HG03439 (cell line): Measurements from ENCODE around the gene ITPRIP.

Source experiments
- ATAC-seq: cut with Tn5 transposase; IDR thresholded peaks from one replicate; pipeline ENCODE4 v1.9.1; 2021; ENCODE audit warnings: mild to moderate bottlenecking, moderate library complexity; ENCODE audit not compliant: unreplicated experiment

The ITPRIP gene

GRCh38 chr10:104342941-104343411, 4.7 kb upstream of the ITPRIP start:
- no peak for ATAC-seq

GRCh38 chr10:104340641-104341040, 2.4 kb upstream of the ITPRIP start:
- ATAC-seq, result no peak

DNA sequence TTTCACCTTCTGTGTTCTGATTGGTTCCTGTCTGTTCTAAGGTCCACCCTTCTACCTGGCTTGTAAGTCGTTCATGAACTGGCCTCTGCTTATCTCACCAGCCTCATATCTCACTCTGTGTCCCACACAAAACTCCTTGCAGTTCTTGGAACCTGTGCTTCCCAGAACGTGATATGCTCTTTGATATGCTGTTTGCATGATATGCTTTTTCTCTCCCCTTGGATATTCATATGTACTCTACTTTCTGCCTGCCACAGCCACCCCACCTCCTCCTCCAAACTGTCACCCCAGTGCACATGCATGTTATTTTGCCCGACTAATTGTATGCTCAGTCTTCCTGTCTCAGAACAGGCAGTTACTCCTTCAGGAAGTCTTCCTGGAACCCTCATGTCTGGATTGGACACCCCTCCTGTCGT, 1.9 kb upstream of the ITPRIP start:
- ATAC-seq, result no peak

- no peak for ATAC-seq
These were observed 1.3 kb upstream of the ITPRIP start for GRCh38 chr10:104339469-104340110.

DNA sequence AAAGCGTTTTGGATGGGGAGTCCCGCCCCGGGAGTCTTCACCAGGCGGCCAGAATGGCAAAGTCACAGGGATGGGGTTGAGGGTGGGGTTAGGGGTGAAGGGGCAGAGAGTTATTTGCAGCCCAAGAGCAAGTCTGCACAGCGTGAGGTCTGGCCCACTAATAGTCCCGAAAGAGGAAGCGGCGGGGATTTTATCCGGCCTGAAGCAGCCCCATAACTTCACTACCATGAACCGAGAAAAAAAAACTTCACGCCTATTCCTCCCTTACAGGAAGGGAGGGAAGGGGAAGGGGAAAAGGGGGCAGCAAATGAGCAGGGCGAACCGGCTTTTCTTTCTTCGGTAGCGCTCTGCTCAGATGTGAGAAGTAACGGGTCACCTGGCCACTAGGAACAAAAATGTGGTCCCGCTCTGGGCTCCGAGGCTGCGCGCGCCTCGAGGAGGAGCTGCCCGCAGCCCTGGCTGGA, 712 bp downstream of the ITPRIP start:
- peak; percentile 37 for ATAC-seq

GRCh38 chr10:104336821-104337467, 1.3 kb downstream of the ITPRIP start:
- peak; percentile 25 for ATAC-seq

- ATAC-seq, result no peak
These were observed 3.2 kb downstream of the ITPRIP start for GRCh38 chr10:104334965-104335650.

- no peak for ATAC-seq
These were observed 3.7 kb downstream of the ITPRIP start for GRCh38 chr10:104334561-104334960.

GRCh38 chr10:104333728-104334373, 4.4 kb downstream of the ITPRIP start:
- ATAC-seq, result no peak

- ATAC-seq, result no peak
These were observed 5.1 kb downstream of the ITPRIP start for GRCh38 chr10:104333032-104333727.

DNA sequence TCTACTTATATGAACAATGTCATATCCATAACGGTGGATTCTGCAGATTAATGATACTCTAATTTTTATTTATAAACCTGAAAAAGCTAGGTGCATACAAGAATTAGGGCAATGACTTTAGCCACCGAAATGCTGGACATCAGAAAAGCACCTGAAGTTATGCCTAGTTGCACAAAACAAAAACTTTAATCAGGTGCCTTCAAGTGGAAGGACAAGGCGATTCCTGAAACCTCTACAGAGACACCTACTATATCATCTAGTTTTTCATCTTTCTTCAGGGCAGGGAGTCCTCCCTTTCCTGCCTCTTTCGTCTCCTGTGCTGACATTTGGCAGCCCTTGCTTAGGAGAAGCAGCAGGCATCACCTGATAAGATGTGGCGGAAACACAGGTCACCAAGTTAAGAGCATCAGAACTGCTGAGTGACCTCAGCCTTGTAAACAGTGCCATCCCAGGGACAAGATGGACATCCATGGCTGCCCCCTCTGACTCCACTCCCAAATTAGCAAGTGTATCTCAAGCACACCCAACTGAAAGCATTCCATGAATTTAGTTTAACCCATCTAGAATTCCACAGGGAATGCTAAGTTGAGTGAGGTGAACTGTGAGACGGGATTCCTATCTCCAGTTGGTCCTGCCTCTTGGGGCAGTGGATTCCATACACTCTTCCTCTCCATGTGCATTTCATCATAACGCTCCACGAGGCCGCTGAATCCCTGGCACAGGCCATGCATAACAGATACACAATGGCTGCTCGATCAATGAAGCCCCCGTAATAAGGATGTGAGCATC, 5.8 kb downstream of the ITPRIP start:
- no peak for ATAC-seq

- no peak for ATAC-seq
These were observed 6.9 kb downstream of the ITPRIP start for GRCh38 chr10:104331208-104331838.

DNA sequence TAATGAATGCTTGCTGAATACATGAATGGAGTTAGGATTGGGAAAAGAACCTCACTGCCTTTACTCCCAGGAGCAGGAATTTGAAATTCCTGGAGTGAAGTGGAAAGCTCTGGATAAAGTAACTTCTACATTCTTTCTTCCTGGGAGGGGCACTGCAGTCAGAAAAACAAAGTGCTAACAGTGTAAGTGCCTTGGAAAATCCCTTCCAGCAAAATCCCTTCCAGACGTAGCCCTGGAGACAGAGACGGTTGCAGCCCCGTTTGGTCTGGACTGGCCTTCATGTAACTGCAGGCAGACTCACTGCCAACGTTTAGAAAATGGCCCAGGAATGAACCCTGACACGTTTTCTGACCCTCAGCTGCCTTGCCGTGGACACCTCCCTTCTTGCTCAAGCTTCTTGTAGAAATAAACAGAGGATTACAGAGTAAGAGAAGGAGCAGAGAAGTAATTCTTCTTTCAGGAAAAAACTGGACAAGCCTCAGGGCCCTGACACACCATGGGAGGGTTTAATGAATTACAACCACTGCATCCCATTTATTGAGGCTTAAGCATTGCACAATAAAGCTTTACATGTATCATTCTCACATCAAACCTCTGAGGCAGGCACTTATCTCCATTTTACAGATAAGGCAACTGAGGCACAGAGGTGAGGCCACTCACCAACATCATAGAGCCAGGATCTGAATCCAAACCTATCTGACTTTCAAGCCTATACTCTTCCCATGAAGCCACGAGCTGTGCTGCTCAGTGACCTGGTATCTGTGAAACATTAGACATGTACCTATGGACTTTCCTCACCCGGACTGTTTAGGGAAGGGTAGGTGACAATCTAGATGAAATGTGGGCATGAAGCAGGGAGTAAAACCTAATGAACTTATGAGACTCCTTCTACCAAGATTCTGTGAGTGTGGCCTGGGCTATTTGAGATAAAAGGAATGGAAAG, 7.8 kb downstream of the ITPRIP start:
- ATAC-seq, result no peak

DNA sequence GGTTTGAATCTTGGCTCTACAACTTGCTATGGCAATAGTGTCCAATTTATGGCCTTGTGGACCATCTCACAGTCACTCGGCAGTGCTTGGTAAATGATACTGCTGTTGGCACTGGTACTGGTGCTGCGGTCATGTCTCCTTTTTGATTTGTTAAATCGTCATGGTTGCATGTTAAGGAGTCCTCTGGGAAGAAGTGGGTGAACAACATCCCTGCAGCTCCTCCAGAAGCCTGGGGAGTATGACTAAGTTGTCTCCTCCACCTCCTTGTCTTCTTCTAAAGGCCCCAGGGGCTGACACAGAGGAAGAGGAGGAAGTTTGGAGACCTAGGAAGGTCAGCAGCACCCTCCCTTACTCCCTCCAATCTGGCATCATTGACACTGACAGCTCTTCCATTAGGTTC, 8.5 kb downstream of the ITPRIP start:
- ATAC-seq, result peak; percentile 2

- ATAC-seq, result peak; percentile 58
These were observed 9.2 kb downstream of the ITPRIP start for GRCh38 chr10:104328896-104329710.

- ATAC-seq, result no peak
These were observed 9.7 kb downstream of the ITPRIP start for GRCh38 chr10:104328646-104328895.

GRCh38 chr10:104327745-104328645, 10.3 kb downstream of the ITPRIP start:
- no peak for ATAC-seq
